Eye (tissue), 1 donor: ENCODE measurements around the gene MTMR12.
A peak's percentile ranks its signal among the peaks of the same experiment; 100 is the strongest.
"Not testable (repeated sequence)": the region's sequence is repeated elsewhere in the genome, so short reads cannot be mapped to it uniquely, and the experiment has no call there.

ENCODE experiments used
- DNase-seq: peaks from one replicate; pipeline ENCODE4 v3.0.0-alpha.2; 2015

MTMR12 gene

GRCh38 chr5:32297181-32298058 is 15.3 kb downstream of the MTMR12 start:
- no peak for DNase-seq

GRCh38 chr5:32295966-32296772 is 16.6 kb downstream of the MTMR12 start:
- not testable (repeated sequence) for DNase-seq

DNA sequence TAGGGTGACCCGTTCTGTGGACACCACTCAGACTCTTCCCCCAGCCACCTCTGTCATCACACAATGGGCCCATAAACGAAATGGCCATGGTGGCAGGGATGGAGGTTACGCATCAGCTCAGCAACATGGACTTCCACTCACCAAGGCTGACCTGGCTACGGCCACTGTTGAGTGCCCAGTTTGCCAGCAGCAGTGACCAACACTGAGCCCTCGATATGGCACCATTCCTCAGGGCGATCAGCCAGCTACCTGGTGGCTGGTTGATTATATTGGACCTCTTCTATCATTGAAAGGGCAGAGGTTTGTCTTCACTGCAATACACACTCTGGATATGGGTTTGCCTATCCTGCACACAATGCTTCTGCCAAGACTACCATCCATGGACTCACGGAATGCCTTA is 21.1 kb downstream of the MTMR12 start:
- no peak for DNase-seq

DNA sequence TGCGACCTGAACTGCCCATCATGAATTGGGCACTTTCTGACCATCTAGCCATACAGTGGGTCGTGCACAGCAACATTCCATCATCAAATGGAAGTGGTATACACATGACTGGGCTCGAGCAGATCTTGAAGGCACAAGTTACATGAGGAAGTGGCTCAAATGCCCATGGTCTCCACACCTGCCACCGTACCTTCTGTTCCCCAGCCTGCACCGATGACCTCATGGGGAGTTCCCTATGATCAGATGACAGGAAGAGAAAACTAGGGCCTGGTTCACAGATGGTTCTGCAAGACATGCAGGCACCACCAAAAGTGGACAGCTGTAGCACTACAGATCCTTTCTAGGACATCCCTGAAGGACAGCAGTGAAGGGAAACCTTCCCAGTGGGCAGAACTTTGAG is 21.8 kb downstream of the MTMR12 start:
- DNase-seq = no peak

- not testable (repeated sequence) for DNase-seq
These were observed 22.2 kb downstream of the MTMR12 start for GRCh38 chr5:32290501-32290900.

GRCh38 chr5:32289986-32290385 is 22.8 kb downstream of the MTMR12 start:
- not testable (repeated sequence) for DNase-seq

DNA sequence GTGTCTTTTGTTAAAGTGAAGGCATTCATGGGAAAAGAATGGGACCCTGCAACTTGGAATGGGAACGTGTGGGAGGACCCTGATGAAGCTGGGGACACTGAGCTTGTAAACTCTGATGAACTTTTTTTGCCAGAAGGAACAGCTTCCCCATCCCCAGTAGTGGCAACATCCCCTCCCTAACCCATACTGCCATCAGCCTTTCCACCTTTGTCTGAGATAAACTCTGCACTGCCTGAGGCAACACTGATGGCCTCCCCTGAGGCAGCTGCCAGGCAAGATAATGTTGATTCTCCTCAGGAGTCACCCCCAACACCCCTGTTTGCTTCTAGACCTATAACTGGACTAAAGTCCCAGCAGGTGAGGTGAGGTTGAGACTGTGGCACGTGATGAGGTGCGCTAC is 24.6 kb downstream of the MTMR12 start:
- DNase-seq = not testable (repeated sequence)

DNA sequence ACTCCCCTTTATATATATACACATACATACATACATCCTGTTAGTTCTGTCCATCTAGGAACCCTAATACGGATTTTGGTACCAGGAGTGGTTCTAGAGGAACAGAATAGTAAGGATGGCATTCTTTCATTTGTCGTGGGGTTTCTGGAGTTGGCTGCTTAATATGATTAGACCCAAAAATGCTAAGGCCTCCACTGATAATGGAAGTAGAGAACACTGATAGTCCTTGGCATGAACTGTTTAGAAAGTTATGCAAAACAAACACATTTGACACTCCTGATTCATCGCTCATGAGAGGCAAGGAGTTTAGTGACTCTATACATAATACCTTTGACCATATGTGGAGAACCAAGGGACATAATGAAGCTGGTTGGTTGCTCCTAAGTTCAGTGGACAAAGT is 25.2 kb downstream of the MTMR12 start:
- DNase-seq = not testable (repeated sequence)

DNA sequence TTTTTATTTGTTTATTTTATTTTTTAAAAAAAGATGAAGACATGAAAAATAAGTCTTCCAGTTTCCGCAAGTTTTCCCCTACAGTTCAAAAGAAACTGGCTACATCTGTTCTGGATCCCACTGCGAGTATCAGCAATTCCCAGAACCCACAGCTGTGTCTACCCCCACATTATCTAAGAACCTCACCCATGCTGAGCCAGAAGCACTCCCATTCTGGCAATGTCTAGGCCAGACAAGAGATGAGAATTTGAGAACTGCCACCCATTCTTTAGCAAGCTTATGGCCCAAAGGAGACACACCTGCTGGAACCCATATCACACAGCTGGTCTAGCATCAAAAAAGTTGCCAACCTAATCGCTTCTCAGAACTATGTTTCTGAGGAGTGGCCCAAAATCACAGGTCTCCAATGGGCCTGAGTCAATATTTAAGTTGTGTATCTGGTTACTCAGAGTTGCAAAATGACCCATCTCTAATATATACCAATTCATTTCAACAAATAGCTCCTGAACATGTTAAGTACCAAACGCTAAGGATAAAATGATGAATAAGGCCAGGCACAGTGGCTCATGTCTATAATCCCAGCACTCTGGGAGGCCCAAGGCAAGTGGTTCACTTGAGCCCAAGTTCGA is 27.1 kb downstream of the MTMR12 start:
- no peak for DNase-seq

DNA sequence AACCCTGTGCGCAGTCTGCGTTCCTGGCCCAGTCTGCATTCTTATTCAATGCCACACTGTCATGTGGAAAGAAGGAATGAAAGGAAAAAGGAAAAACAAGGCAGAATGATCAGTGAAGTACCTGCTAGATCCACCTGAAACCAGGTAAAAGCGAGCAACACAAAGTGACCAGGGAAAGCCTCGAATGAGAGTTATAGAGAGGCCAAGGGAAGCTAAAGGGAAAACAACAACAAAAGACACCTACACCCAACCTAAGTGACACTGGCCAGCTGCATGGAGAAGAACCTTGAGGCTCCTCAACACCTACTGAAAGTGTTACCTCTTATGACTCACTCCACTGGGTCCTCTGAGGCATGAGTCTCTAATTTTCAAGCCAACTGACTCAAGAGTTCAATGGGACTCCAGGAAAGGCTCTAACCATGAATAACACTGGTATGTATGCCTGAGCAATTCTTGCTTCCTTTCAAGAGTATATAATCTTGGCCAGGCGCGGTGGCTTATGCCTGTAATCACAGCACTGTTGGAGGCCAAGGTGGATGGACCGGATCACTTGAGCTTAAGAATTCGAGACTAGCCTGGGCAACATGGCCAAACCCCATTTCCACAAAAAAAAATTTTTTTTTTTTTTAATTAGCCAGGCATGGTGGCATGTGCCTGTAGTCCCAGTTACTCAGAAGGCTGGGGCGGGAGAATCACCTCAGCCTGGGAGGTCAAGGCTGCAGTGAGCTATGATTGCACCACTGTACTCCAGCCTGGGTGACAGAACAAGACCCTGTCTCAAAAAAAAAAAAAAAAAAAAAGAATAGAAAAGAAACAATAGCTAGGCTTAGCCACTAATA is 29.0 kb downstream of the MTMR12 start:
- DNase-seq = no peak

DNA sequence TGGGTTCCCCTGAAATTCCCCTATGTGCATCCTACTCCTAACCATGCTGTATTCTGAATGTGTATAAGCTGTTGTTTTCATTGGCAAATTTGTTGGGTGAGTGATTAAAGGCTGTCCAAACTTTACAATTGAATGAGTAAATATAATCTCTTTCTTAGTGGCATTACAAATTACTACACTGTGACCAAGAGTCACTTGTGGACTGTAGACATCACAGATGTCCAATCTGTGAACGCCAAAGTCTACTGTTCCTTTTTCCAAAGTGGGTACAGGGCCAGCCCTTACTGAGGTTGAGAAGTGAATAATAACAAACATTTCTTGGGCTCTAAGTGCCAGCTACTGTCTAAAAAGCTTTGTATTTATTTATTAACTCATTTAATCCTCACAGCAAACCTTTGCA is 29.7 kb downstream of the MTMR12 start:
- no peak for DNase-seq

DNA sequence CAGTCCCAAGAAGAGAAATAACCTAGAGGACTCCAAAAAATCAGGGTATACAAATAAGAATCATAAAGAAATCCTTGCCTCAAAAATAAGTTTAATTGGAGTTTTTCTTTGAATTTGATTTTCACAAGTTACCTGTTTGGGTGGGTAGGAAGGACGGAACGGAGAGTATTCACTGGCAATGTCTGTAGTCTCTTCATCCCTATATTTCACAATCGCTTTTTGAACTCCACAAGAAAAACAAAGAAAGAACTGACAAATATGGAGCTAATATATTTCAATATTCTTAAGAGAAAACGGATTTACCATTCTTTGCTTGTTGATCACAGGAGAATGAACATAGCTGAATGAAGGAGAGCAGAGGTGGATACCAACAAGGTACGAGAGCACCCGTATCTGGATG is 30.1 kb downstream of the MTMR12 start:
- no peak for DNase-seq

DNA sequence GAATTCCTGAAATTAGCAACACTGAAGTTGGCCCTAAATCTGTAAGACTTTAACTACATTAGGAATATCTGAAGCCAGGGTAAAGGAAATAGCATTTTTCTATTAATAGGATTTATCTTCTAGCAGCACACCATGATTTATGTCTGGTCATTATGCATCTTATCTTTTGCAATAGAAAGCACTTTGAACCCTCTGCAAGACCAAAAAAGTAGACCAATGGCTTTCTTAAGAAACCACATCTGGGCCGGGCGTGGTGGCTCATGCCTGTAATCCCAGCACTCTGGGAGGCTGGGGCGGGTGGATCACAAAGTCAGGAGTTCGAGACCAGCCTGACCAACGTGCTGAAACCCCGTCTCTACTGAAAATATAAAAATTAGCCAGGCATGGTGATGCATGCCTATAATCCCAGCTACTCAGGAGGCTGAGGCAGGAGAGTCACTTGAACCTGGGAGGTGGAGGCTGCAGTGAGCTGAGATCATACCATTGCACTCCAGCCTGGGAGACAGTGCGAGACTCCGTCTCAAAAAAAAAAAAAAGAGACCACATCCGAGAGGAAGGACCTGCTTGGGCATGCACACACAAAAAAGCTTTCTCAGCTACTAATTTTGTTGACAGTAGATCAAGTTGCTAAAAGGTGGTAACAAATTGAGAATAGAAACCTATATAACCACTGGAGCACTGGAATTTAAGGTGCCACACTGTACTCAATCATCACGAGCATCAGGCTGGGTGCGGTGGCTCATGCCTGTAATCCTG is 31.2 kb downstream of the MTMR12 start:
- DNase-seq = not testable (repeated sequence)

- no peak for DNase-seq
These were observed 32.1 kb downstream of the MTMR12 start for GRCh38 chr5:32280656-32281081.

DNA sequence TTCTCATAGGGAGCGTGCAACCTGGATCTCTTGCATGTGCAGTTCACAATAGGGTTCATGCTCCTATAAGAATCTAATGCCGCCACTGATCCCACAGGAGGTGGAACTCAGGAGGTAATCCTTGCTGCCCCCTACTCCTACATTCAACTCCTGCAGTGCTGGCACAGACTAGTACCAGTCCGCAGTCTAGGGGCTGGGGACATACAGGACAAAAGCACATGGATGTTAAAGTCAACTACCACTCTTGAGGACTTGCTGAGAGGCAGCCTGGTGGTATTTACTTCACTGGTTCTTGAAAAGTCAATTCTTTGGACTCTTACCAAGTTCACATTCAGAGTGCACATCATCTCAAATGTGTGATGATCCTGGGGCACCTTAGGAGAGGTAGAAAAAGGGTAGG is 33.0 kb downstream of the MTMR12 start:
- DNase-seq = no peak

DNA sequence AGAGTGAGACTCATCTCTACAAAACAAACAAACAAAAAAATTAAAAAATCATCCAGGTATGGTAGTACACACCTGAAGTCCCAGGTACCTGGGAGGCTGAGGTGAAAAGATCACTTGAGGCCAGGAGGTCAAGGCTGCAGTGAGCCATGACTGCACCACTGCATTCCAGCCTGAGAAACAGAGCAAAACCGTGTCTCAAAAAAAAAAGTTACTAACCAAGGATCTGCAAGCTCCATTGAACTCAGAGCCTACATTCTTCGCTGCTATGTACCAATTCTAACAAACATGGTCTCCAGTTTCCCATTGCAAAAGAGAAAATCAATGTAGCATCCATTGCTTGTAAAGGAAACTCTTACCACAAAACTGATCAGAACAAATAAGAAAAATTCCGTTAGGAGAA is 33.5 kb downstream of the MTMR12 start:
- no peak for DNase-seq

GRCh38 chr5:32278406-32278805 is 34.3 kb downstream of the MTMR12 start:
- DNase-seq = no peak

- no peak for DNase-seq
These were observed 34.9 kb downstream of the MTMR12 start for GRCh38 chr5:32277798-32278197.

GRCh38 chr5:32276173-32276853 is 36.4 kb downstream of the MTMR12 start:
- peak; percentile 34 for DNase-seq

DNA sequence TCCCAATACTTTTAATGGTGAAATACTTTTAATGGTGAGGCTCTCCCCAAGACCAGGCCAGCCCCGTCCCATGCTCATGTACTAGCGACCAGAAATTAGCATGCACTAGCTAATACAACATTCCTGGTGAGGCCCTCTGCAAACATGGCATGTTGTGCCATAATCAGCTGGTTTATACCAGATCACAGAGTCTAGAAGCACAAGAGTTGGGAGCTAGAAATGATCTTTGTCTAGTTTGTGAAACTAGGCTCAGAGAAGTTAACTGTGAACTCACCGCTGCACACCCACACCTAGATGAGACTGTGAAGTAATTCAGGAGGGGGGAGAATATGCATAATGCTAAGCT is 37.4 kb downstream of the MTMR12 start:
- no peak for DNase-seq
